Chondrocyte (in vitro differentiated cells): ENCODE data around the gene ST6GAL2. TPM values are rescaled to one million over a fixed set of nuclear protein-coding genes. Genes with fewer than 3 reads are reported as not detected.

ENCODE experiments used
- DNase-seq: peaks from one replicate; pipeline ENCODE4 v3.0.0; 2021; ENCODE audit warnings: mixed read lengths, low spot score
- H3K27ac Mint-ChIP-seq: one replicate; pipeline ENCODE4 v1.8.0; 2021; ENCODE audit warnings: mild to moderate bottlenecking, moderate library complexity, mixed read lengths; ENCODE audit not compliant: unreplicated experiment
- H3K27me3 Mint-ChIP-seq: 2 replicates; pipeline ENCODE4 v1.8.0; 2021; ENCODE audit warnings: low read depth, mixed read lengths
- H3K36me3 Mint-ChIP-seq: 2 replicates; pipeline ENCODE4 v1.8.0; 2021; ENCODE audit warnings: low read depth, mixed read lengths
- H3K4me1 Mint-ChIP-seq: 2 replicates; pipeline ENCODE4 v1.8.0; 2021; ENCODE audit warnings: low read depth, mild to moderate bottlenecking, mixed read lengths
- H3K4me3 Mint-ChIP-seq: one replicate; pipeline ENCODE4 v1.8.0; 2021; ENCODE audit warnings: mild to moderate bottlenecking, moderate library complexity, mixed read lengths; ENCODE audit not compliant: unreplicated experiment
- H3K9me3 Mint-ChIP-seq: 2 replicates; pipeline ENCODE4 v1.8.0; 2021; ENCODE audit warnings: low read depth, mixed read lengths
- CTCF ChIP-seq: fragments of 200-600 bp; sonication (generic); IDR thresholded peaks from 2 replicates; pipeline ENCODE4 v1.5.0; 2021; ENCODE audit warnings: antibody characterized with exemption, mild to moderate bottlenecking, moderate library complexity
- total RNA-seq: library from RNA; stranded (reverse); gene quantifications from 3 replicates; pipeline ENCODE4 v1.2.1, GENCODE V29; 2021

ST6GAL2 gene
- total RNA-seq, 1 donor from 2014 or later: 144 TPM

GRCh38 chr2:106839849-106840595 is 45.9 kb downstream of the ST6GAL2 start:
- Mint-ChIP-seq H3K36me3 (peaks cover 29% of the 10 kb centered on the region), H3K27ac (peak overlapping the region; percentile 54), H3K9me3 (no peaks in the 10 kb centered on the region), H3K4me1 (peaks cover 55% of the 10 kb centered on the region), H3K27me3 (no peaks in the 10 kb centered on the region), H3K4me3 (no peak overlapping the region)
- TF ChIP-seq CTCF: peak; percentile 65
- DNase-seq: no peak

- H3K27me3 Mint-ChIP-seq: no peaks in the 10 kb centered on the region
- no peak overlapping the region for H3K27ac Mint-ChIP-seq
Measured at GRCh38 chr2:106833256-106833655, 52.7 kb downstream of the ST6GAL2 start.

DNA sequence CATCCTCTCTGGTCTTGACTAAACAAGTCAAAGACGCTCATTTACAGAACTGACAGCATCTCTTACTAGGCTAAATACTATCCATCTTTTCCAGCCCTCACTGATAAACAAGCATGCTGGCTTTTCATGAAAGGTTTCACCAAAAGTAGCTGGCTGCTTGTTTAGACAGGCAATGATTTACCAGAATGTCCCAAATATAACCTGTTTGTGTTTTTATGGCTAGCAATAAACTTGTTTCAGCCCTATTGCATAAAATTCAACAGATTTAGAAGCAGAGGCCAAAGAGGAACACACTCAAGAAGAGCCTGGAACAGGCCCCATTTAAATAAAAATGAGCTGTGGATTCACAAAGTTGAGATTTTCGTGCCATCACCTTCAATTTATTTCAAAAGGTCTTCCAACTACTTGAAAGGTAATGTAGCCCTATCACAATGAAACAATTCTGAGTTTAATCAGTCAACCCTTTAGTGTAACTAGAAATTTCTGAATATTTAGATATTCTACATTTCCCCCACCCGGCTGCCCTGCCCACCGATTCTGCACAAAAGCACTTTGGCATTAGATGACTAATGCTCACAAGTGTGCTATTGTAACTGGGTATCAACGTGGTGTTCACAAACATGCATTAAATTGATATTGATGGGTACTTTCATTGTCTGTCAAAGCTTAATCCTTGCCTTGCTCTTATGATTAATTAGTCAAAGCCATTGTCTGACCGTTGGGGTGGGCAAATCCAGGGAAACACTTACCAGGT is 54.0 kb downstream of the ST6GAL2 start:
- Mint-ChIP-seq H3K27me3 (no peaks in the 10 kb centered on the region), H3K36me3 (peaks cover 42% of the 10 kb centered on the region), H3K4me1 (peaks cover 60% of the 10 kb centered on the region), H3K4me3 (no peak overlapping the region), H3K9me3 (no peaks in the 10 kb centered on the region), H3K27ac (peak overlapping the region; percentile 17)
- TF ChIP-seq CTCF: no peak
- no peak for DNase-seq

More at GRCh38 chr2:106833256-106833655, 52.7 kb downstream of the ST6GAL2 start:
- Mint-ChIP-seq H3K9me3 (no peaks in the 10 kb centered on the region), H3K4me1 (peaks cover 47% of the 10 kb centered on the region), H3K36me3 (peaks cover 32% of the 10 kb centered on the region), H3K4me3 (no peak overlapping the region)
- no peak for TF ChIP-seq CTCF
- no peak for DNase-seq

DNA sequence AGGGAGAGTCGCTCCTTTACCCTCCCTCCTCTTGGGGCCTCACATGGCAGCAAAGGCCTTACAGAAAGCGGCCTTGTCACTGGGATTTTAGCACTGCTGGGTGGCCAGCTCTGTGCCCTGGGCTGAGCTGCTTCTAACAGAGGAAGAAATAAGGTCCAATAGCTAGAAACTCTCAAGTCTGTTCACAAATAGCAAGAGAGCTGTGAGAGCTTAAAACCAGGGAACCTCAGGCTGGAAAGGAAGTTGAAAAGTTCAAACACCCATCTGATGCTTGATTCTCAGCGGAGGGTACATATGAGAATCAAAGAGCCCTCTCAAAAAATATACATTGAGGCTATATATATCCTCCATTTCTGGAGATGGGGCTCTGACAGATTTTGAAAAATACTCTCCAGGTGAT is 54.7 kb downstream of the ST6GAL2 start:
- H3K27ac Mint-ChIP-seq: peak overlapping the region; percentile 41
- peaks cover 61% of the 10 kb centered on the region for H3K4me1 Mint-ChIP-seq
- H3K36me3 Mint-ChIP-seq: peaks cover 49% of the 10 kb centered on the region

More for the DNA sequence above, 54.7 kb downstream of the ST6GAL2 start:
- Mint-ChIP-seq H3K4me3 (no peak overlapping the region), H3K9me3 (no peaks in the 10 kb centered on the region), H3K27me3 (no peaks in the 10 kb centered on the region)
- no peak for TF ChIP-seq CTCF
- DNase-seq: no peak
